GM10847 (cell line): ENCODE results near the gene LRRC53.

Source experiments
- POLR2A ChIP-seq: IDR thresholded peaks from 2 replicates; pipeline ENCODE4 v1.6.1; 2011; ENCODE audit not compliant: insufficient read length; ENCODE audit errors: extremely low read depth

LRRC53 gene

DNA sequence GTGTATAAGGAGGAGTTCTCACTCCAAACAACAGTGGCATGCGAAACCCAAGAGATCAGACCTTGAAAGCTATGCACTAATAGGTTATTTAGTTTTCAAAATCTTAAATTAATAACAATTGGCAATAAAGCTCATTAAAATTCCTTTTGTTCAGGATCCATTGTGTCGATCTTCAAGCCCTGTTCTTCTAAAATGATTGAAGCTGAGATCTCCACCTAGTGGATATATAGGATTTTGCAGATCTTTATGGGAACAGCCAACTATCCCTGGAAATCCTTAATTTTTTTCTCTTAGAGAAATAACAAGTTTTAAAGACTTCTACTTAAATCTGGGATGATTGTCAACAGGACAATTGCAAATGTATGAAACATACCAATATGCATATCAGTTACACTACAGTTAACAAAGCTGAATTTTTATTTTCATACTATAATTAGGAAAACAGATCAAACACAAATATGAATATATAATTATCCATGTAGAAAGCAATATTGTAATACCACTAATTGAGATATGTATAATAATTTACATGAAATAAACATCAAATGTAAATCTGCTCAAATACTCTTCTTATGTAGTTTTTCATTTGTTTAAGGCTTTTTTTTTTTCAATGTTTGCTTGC lies 43.3 kb downstream of the LRRC53 start:
- TF ChIP-seq POLR2A = no peak

DNA sequence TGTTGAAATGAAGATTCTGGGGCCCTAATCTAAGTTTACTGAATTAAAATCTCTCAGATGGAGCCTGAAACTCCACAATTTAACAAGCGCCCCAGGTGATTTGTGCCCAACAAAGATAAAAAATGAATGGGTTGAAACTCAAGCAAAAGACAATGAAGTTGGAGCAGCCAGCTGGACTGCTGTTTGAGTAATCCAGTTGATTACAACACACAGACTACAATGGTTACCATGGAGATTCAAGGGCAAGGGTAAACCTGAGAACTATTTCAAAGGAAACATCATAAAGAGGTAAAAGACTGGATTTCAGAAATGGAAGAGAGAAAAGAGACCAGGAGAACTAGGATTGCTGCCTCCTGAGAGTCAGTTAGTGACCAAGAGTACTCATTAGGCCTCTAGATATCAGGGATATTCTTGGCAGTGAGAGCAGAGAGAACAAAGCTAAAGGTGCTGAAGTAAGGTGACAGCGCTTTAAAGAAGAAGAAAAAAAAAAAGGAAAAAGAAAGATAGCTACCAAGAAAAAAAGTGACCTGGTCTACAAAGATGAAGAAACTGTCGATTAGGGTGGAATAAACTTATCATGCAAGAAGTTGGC lies 44.5 kb downstream of the LRRC53 start:
- TF ChIP-seq POLR2A = no peak

DNA sequence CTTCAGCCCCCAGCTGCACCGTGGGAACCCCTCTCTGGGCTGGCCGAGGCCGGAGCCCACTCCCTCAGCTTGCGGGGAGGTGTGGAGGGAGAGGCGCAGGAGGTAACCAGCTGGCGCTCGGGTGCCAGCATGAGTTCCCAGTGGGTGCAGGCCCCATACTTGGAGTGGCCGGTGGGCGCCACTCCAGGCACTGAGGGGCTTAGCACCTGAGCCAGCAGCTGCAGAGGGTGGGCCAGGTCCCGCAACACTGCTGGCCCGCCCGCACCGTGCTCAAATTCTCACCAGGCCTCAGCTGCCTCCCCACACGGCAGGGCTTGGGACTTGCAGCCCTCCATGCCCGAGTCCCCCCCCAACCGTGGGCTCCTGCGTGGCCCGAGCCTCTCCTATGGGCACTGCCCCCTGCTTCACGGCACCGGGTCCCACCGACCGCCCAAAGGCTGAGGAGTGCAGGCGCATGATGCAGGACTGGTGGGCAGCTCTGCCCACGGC lies 47.2 kb downstream of the LRRC53 start:
- no peak for TF ChIP-seq POLR2A

DNA sequence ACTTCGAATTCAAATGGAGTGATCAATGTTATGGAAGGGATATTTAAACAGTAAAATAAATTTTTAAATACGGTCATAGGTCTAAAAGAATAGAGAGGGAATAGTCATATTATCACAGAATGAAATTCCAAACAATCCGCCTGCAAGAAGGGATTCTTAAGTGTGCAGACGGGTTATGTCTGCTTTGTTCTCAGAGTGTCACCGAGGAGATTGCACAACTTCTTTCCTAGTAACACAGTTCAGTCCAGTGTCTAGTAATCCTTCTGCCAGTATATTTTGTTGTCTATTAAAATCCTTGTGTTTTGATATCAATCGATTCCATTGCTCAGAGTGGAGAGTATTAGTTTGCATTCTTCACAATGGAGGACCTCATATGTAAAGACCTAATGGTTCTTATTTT lies 48.4 kb downstream of the LRRC53 start:
- TF ChIP-seq POLR2A = no peak

DNA sequence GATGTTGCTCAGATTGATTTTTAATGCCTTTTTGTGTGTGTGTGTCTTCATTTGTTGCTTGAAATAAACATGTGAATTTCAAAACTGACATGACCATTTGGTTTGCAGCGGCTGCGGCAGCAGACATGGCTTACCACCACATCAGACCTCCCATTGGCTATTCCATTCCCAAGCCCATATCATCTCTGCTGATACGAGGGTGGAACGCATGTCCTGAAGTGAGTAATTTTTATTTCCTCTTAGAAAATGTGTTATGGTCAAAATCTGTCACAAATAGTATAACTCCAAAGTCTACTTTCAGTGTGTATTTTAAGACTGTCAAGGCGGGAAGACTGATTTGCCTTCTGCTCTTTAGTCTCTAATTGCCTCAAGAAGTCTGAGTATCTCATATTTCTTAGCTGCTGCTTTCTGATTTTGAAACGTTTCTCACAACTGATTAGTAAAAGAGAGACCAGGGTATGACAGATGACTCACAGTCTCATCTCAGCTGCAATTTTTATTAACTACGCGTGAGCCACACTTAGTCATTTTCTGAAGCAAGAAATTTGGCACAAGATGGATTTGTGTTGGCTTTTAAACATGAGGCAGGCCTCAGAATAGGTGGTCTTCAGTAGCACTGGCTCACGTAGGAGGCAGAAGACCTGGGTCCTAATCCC lies 49.0 kb downstream of the LRRC53 start:
- no peak for TF ChIP-seq POLR2A

DNA sequence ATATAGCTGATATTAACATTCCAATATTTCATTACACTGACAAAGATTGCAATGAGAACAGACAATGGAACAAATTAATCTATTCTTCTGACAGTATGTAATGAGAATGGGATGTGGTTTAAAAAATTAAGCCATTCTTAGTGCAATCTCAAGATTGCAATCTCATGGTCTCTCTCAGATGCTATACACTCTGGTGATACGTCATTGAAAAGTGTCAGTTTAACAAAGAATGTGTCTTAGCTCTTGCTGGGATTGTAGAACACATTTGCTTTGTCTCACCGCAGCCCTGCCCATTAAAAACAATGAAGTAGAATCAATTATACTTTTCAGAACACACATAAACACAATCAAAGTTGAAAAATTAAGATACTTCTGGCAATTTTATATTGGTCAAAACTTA lies 55.2 kb downstream of the LRRC53 start:
- no peak for TF ChIP-seq POLR2A

DNA sequence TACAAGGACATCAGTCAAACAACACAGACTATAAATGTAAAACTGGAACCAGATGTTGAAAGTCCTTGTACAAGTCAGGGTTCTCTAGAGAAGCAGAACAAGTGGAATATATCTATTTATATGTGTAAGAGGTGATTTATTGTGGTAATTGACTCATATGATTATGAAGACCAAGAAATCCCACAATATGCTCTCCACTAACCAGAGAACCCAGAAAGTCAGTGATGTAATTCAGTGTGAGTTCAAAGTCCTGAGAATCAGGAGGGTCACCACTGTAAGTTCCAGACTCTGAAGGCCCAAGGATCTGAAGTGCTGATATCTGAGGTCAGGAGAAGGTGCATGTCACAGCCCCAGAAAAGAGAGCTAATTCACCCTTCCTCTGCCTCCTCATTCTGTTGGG lies 57.0 kb downstream of the LRRC53 start:
- no peak for TF ChIP-seq POLR2A

DNA sequence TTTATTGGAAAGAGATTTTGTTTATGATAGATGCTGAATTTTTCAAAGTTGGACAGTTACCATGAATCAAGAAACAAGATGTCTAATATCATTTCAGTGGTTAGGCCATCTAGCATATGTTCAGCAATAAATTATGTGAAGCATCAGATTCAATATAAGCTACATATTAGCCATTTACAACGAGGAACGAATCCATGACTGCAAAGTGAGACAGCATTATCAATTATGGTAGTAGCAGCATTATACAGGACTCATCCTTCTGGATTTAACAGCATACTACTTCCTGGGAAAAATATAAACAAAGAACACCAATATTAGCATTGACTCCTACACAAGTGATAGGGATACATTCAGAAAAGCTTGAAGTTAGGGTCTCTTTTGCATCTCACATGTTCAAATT lies 59.1 kb downstream of the LRRC53 start:
- TF ChIP-seq POLR2A = no peak

DNA sequence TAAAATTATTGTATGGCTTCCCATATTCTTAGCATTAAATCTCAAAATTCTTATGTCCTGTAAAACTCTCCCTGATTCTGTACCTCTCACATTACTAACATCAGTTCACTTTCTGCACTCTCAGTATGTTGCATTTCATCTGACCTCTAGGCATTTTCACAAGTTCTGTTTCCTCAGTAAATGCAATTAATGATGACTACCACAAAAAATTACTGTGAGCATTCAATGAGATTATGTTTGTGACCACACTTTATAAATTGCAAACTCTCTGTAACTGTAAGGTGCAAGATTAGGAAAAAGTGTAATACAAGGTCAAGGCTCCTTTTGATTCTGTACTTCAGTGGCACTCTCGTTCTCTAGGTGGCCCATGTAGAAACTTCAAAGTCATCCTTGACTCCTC lies 60.4 kb downstream of the LRRC53 start:
- no peak for TF ChIP-seq POLR2A

DNA sequence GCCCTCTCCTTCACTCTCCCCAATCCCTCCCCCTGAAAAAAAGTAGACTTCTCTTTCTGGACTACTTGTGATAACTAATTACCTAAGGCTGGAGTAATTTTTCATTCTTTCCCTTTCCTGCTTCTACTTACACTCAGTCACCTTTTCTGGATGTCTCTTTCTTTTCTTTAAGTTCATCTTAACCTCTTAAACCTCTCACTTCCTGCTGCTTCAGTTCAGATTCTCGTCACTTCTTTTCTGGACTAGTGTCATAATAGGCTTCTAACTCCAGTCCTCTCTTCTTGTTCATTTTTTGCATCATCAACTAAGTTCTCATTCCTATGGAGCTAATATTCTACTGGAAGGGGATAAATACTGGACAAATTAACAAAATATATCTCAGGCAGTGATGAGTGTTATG lies 75.4 kb downstream of the LRRC53 start:
- no peak for TF ChIP-seq POLR2A

DNA sequence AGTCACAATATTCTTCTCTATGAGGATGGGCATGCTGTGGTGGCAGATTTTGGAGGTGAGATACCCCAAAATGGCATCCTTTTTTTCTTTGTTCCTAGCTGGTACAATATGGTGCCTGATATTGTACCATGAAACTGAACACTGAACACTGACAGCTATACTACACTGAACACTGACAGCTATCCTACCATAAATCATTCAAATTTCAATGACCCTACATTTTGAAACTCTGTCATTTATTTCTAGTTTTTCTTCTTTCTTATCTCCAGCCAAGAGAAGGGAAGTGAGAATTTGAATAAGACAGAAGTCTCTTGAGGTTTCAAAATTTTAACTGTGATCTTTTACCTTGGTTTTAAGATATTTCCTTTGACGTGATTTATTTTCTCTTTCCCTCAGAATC lies 76.3 kb downstream of the LRRC53 start:
- TF ChIP-seq POLR2A = no peak

DNA sequence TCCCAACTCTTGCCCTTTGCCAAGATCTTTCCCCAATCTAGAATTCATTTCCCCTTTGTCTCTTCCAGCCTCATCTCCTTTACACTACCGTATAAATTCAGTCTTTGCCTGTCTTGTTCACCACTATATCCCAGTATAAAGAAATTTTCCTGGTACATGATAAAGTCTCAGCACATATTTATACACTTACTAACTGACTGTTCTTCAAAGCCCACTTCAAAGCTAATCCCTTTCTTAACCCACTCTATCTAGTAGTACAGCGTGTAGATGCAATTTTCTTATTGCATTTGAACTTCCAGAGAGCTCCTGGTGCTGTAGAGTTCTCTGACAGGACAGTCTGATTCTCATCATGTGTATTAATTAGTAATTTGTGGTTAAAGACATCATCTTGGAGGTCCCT lies 78.1 kb downstream of the LRRC53 start:
- no peak for TF ChIP-seq POLR2A

DNA sequence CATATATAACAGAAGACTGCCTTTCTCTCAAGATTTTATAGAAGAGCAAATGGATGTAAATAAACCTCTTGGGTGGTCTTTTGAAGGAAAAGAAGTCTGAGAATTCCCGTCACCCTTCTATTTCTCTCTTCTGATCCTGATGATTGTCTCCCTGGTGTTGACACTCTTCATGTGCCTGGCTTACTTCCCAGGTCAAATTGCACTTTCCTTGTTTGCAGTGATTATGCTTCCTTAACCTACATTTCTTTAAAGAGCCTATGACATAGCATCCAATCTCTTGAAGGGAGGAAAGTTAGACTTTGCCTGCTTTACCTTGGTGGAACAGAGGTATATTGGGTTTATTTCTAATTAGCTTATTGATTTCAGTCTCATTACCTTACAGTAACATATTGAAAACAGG lies 80.1 kb downstream of the LRRC53 start:
- no peak for TF ChIP-seq POLR2A

DNA sequence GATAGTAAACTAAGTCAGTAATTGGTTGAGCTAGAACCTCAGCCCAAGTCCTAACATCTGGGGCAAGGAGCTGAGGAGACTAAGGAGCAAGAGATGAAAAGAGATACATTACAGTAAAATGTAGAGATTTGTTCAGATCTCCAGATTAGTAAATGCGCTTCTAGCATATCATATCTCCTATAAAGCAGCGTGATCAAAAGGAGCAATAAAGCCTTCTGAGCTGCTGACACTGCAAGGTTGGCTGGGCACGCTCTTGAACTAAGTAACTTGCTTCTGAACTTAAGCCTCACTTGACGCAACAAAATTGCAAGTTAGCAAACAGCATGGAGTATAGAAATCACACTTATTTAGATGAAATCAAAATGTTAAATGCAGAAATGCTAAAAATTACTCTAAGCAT lies 80.9 kb downstream of the LRRC53 start:
- no peak for TF ChIP-seq POLR2A

DNA sequence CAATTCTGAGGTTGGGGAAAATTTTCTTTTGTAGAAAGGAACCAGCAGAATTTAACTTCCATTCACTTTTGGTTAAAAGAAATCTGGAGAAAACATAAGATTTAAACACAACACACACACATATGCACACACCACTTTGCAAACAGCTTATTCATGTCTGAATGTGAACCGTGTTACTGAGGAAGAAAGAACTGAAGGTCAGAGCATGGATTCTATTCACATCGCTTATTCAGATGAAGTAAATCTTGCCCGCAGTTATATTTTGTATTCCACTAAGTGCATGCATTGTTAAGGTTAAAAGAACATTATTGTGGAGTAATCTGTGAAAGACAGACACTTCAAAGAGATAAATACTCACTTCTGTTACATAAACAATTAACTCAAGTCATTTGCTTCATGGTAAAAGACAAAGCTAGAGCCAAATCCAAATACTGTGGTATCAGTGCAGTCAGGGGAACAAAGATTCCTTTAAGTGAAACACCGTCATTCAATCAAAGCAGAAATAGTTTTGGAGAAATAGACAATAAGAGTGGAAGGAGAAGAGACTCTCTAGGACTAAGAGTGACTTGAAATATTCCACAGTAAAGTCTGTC lies 82.0 kb downstream of the LRRC53 start:
- TF ChIP-seq POLR2A = no peak

DNA sequence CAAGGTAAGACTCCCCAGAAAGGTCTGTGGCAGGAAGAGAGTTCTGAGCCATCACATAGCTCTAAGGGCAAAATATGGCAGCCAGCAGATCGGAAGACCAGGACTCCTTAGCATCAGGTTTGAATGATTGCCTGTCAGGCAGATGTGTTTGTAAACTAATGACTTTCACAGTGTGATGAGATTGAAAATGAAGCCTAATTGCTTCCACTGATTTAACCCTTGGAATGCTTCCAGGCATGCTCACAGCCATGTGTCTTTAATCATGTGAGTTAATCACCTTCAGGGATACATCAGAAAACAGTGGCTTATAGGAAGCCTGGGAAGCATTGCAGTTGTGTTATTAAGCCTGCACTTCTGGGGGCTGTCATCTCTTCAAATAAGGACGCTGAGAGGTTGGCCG lies 82.8 kb downstream of the LRRC53 start:
- TF ChIP-seq POLR2A = no peak
